ENCODE results near the gene ABCF3. TPM values are rescaled to one million over a fixed set of nuclear protein-coding genes. Genes with fewer than 3 reads are reported as not detected.
A peak's percentile ranks its signal among the peaks of the same experiment; 100 is the strongest.

ABCF3 gene
- total and polyA plus RNA-seq, 2 of the 13 experiments (the other 11 are each of a cell fraction or from before 2014, with no cell fraction given) = 38.8 to 46.5 TPM

GRCh38 chr3:184174284-184174645 is 11.7 kb upstream of the ABCF3 start:
- Histone ChIP-seq H3K9me3 (ENCODE audit: low read length) (no peaks in the 10 kb centered on the region), H3K9ac (ENCODE audit: insufficient read depth, low read depth, low read length) (no peak overlapping the region), H2AFZ (ENCODE audit: low read length) (no peak overlapping the region), H3K4me2 (ENCODE audit: low read depth, low read length) (peak overlapping the region; percentile 67), H4K20me1 (ENCODE audit: insufficient read depth, low read length) (no peaks in the 10 kb centered on the region; the same call in 1 of the 2 replicates), H3K4me1 (ENCODE audit: insufficient read depth, low read length) (peaks cover 24% of the 10 kb centered on the region), H3K79me2 (ENCODE audit: insufficient read depth, low read length) (peaks cover 23% of the 10 kb centered on the region), H3K27ac (ENCODE audit: extremely low read length, insufficient read depth, low read length) (peak overlapping the region; percentile 38), H3K4me3 (replicated peaks in 1 of 3; ENCODE audit: insufficient read depth in 1 of 3, low read depth in 2 of 3, low read length in 3 of 3) (no peak overlapping the region; a peak in 1 of 6 replicates), H3K36me3 (replicated peaks in 1 of 2; ENCODE audit: control insufficient read depth in 1 of 2, insufficient read depth in 2 of 2, low read length in 2 of 2) (peaks cover 19 to 49% of the 10 kb centered on the region in 2 experiments), H3K27me3 (ENCODE audit: control insufficient read depth in 1 of 2, insufficient read depth in 2 of 2, low read length in 2 of 2) (no peaks in the 10 kb centered on the region; a peak in 1 of 5 replicates)
- no TSS peak for BruUV-seq (replicated peaks)
- ChIA-PET POLR2A (interaction anchor here (0.6 to 1.8 kb wide), 5 partner anchors 12 to 72 kb away, joined by 3 to 23 read pairs (median 5); partner anchors contain the start of gene ABCF3), CTCF (ENCODE audit: low intra/inter-chr PET ratio, low total read pairs) (no interaction called here)
- in situ Hi-C loops (cut with HindIII; ENCODE audit: extremely low pct_ligation_motif_present, low pct_unique_long_range_greater_than_20kb) (no loop called here), intact Hi-C loops (cut with micrococcal nuclease; ENCODE audit: unreplicated experiment) (loop anchor here (2.0 kb wide), 1 partner anchor 17 kb away; no protein-coding TSS in a partner anchor)
- ATAC-seq (no peak), DNase-seq (ENCODE audit: low spot score) (no peak), FAIRE-seq (no peak)
- 27% methylated on average over 4 of the region's 4 CpGs for WGBS (ENCODE audit: low lambda C conversion rate)
- TF ChIP-seq ZEB1 (IDR thresholded peaks at IDR 0.05; ENCODE audit: insufficient replicate concordance, low read depth) = peak; percentile 11
- TF ChIP-seq ZNF513 (CRISPR knock-in tag; conservative IDR thresholded peaks at IDR 0.05) = no peak
- 0 out of 2 replicates have a peak, but pooled peaks have one; percentile 39 for TF ChIP-seq PAF1 (CRISPR knock-in tag; IDR thresholded peaks at IDR 0.05)
- no peak for TF ChIP-seq ZBTB20 (CRISPR knock-in tag; IDR thresholded peaks at IDR 0.05; ENCODE audit: borderline replicate concordance, low read depth)
- 0 out of 2 replicates have a peak, but pooled peaks have one; percentile 1 for TF ChIP-seq HBP1 (CRISPR knock-in tag; IDR thresholded peaks at IDR 0.05; ENCODE audit: low read depth)
- 0 out of 2 replicates have a peak, but pooled peaks have one; percentile 36 for TF ChIP-seq ZC3H13 (CRISPR knock-in tag; IDR thresholded peaks at IDR 0.05)
- no peak for TF ChIP-seq ZNF24 (IDR thresholded peaks at IDR 0.05)
- peak; percentile 91 for TF ChIP-seq PTBP1 (IDR thresholded peaks at IDR 0.05; ENCODE audit: low read depth, low read length, poor library complexity, severe bottlenecking)
- peak; percentile 64; the same call in 1 of the 2 replicates for TF ChIP-seq ZBTB2 (CRISPR knock-in tag; IDR thresholded peaks at IDR 0.05; ENCODE audit: low read depth)
- no peak for TF ChIP-seq POLR2AphosphoS2 (IDR thresholded peaks at IDR 0.05; ENCODE audit: low read depth, low read length)
- TF ChIP-seq E2F1 (CRISPR knock-in tag; IDR thresholded peaks at IDR 0.05) = 0 out of 2 replicates have a peak, but pooled peaks have one; percentile 52
- peak; percentile 47; the same call in 1 of the 2 replicates for TF ChIP-seq ATF1 (CRISPR knock-in tag; IDR thresholded peaks at IDR 0.05)

All from HepG2 (cell line).